K562 (cell line): ENCODE results near the gene KCTD16. TPM values are rescaled to one million over a fixed set of nuclear protein-coding genes. Genes with fewer than 3 reads are reported as not detected.

Experiments used
- BMI1 ChIP-seq: fragments of 150-350 bp; IDR thresholded peaks from 2 replicates; pipeline ENCODE4 v1.6.1; 2014; ENCODE audit warnings: low read length
- CTCFL ChIP-seq: IDR thresholded peaks from 2 replicates; pipeline ENCODE4 v1.6.1; 2011; ENCODE audit warnings: borderline replicate concordance, low read depth, mild to moderate bottlenecking, moderate library complexity, low read length; ENCODE audit not compliant: insufficient read depth, poor library complexity, severe bottlenecking
- E2F8 ChIP-seq: fragments of 450-650 bp; IDR thresholded peaks from 2 replicates; pipeline ENCODE4 v1.7.1; 2018; ENCODE audit warnings: mild to moderate bottlenecking, low read depth; ENCODE audit not compliant: partially characterized antibody
- ELF4 ChIP-seq: fragments of 450-650 bp; formaldehyde crosslinking; IDR thresholded peaks from 2 replicates; pipeline ENCODE4 v1.4.0; 2022; ENCODE audit warnings: missing genetic modification characterization
- IFI16 ChIP-seq: fragments of 250-450 bp; sonication (Bioruptor Pico); IDR thresholded peaks from 2 replicates; pipeline ENCODE4 v2.1.2; 2022; ENCODE audit warnings: mild to moderate bottlenecking, inconsistent platforms
- KLF1 ChIP-seq: fragments of 450-650 bp; IDR thresholded peaks from 2 replicates; pipeline ENCODE4 v1.6.1; 2016; ENCODE audit warnings: missing genetic modification characterization, missing compliant biosample characterization
- NFE2 ChIP-seq: IDR thresholded peaks from 2 replicates; pipeline ENCODE4 v1.6.1; 2014; ENCODE audit warnings: antibody characterized with exemption, low read depth
- NR2C2 ChIP-seq, 2 experiments: fragments of 200-800 bp in 1 of 2; sonication (Bioruptor generic) in 1 of 2; sonication (generic) in 1 of 2; formaldehyde crosslinking in 1 of 2; IDR thresholded peaks; 2 replicates each; pipeline versions ENCODE4 v1.6.1 to v1.8.0; 2016 to 2022; ENCODE audit warnings: mild to moderate bottlenecking in 1 of 2, missing compliant biosample characterization in 1 of 2, missing genetic modification characterization in 1 of 2, missing genetic modification reagents in 1 of 2
- PKNOX1 ChIP-seq: fragments of 450-650 bp; IDR thresholded peaks from 2 replicates; pipeline ENCODE4 v1.6.1; 2016
- PURB ChIP-seq: sonication (generic); formaldehyde crosslinking; IDR thresholded peaks from 2 replicates; pipeline ENCODE4 v1.9.0; 2021; ENCODE audit warnings: low read depth, mild to moderate bottlenecking, missing genetic modification reagents
- SRSF3 ChIP-seq: fragments of 200-400 bp; formaldehyde crosslinking; IDR thresholded peaks from 2 replicates; pipeline ENCODE4 v1.6.1; 2016; ENCODE audit warnings: mild to moderate bottlenecking, low read length, moderate library complexity; ENCODE audit not compliant: insufficient read depth
- TAF1 ChIP-seq: IDR thresholded peaks from 2 replicates; pipeline ENCODE4 v1.6.1; 2011; ENCODE audit warnings: mild to moderate bottlenecking, low read length, moderate library complexity; ENCODE audit not compliant: insufficient read depth, control insufficient read depth, severe bottlenecking; ENCODE audit errors: extremely low read depth
- TBP ChIP-seq: optimal IDR thresholded peaks from 2 replicates; pipeline ENCODE3; 2011; ENCODE audit warnings: low read depth, low read length, improper control_type of control experiment
- USF2 ChIP-seq: sonication (generic); formaldehyde crosslinking; IDR thresholded peaks from 2 replicates; pipeline ENCODE4 v1.5.0; 2020; ENCODE audit warnings: missing genetic modification reagents
- ZBTB7A ChIP-seq: IDR thresholded peaks from 2 replicates; pipeline ENCODE4 v1.6.1; 2011; ENCODE audit warnings: low read depth, mild to moderate bottlenecking, low read length, moderate library complexity, borderline replicate concordance; ENCODE audit not compliant: control insufficient read depth
- ZNF740 ChIP-seq, 3 experiments: fragments of 200-800 bp in 1 of 3; sonication (Bioruptor generic) in 1 of 3; sonication (generic) in 1 of 3; formaldehyde crosslinking in 1 of 3; IDR thresholded peaks; 2 replicates each; pipeline versions ENCODE4 v1.6.1 to v1.8.0; 2016 to 2022; ENCODE audit warnings: mild to moderate bottlenecking in 2 of 3, missing compliant biosample characterization in 2 of 3, missing genetic modification characterization in 2 of 3, missing genetic modification reagents in 1 of 3
- ZNF79 ChIP-seq: fragments of 250-450 bp; sonication (Bioruptor Pico); IDR thresholded peaks from 2 replicates; pipeline ENCODE4 v1.4.0; 2020; ENCODE audit warnings: low read depth, mild to moderate bottlenecking, moderate library complexity
- polyA plus RNA-seq, 8 experiments: library from polyadenylated mRNA; depleted of rRNA in 4 of 8; stranded (reverse) in 5 of 8; unstranded in 3 of 8; fragments of >200 nt; fragmentation: Nextera tagmentation in 2 of 8; fragmentation: Illumina TruSeq in 1 of 8; extraction: Ambion mirVana in 2 of 8; extraction: Trizol in 1 of 8; gene quantifications; 2 replicates each; pipeline versions ENCODE4 v1.2.1 to v1.2.3, GENCODE V29; 2011 to 2014; ENCODE audit warnings: inconsistent platforms in 1 of 8, missing spikeins in 1 of 8
- total RNA-seq, 7 experiments: library from RNA; depleted of rRNA in 6 of 7; stranded (reverse); fragments of >200 nt in 6 of 7; fragmentation: Illumina TruSeq in 2 of 7; extraction: Trizol in 2 of 7; gene quantifications; 2 replicates each; pipeline versions ENCODE4 v1.2.1 to v1.2.3, GENCODE V29; 2011 to 2021; ENCODE audit warnings: low replicate concordance in 1 of 7

Gene KCTD16
- total and polyA plus RNA-seq, 9 of the 15 experiments (the other 6 are each of a cell fraction or from before 2014, with no cell fraction given): 0.04 TPM; not detected in 8

GRCh38 chr5:144170276-144171024 is at the start of gene KCTD16, which contains the start of gene YIPF5 (continued):
- no peak for TF ChIP-seq IFI16 (CRISPR knock-in tag)
- TF ChIP-seq E2F8: peak; percentile 42
- no peak for TF ChIP-seq NFE2
- TF ChIP-seq ZNF740 (CRISPR knock-in tag; IDR thresholded peaks at IDR 0.05): no peak
- no peak for TF ChIP-seq ZNF740 (tag; IDR thresholded peaks at IDR 0.05)
- TF ChIP-seq SRSF3: no peak
- TF ChIP-seq ELF4 (CRISPR knock-in tag): no peak
- TF ChIP-seq PKNOX1: peak; percentile 39; the same call in 1 of the 2 replicates
- TF ChIP-seq BMI1: no peak
- no peak for TF ChIP-seq ZNF79 (CRISPR knock-in tag)
- peak; percentile 99 for TF ChIP-seq NR2C2 (CRISPR knock-in tag; IDR thresholded peaks at IDR 0.05)
- TF ChIP-seq NR2C2 (tag; IDR thresholded peaks at IDR 0.05): peak; percentile 99
- TF ChIP-seq KLF1: no peak
- TF ChIP-seq TBP: peak; percentile 53
- no peak for TF ChIP-seq PURB (CRISPR knock-in tag)
- peak; percentile 78 for TF ChIP-seq TAF1
- TF ChIP-seq USF2: no peak
- TF ChIP-seq CTCFL: no peak
- peak; percentile 53; the same call in 1 of the 2 replicates for TF ChIP-seq ZBTB7A
